ENCODE measurements around the gene CFAP58.

Gene CFAP58

DNA sequence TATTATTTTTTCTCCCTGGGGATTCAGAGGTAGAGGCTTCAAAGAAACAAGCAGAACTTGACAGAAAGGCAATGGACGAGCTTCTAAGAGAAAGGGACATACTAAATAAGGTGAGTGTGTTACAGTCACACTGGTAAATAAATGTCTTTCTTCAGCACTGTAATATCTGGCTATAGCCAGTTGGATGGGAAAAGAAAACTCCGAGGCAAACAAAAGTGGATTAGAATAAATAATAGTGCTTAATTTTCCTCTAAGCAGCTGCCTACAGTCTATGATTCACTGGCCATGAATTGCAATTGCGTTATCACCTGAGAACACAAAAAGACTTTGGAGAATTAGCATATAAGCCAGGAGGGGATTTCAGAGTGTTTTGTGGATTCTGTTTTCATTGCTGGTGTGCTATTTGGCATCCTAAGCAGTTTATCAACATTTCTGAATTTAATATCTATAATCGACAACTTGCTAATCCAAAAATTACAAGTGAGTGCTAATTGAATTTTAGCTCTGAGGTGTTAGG is 23.2 kb downstream of the CFAP58 start:
- DNase-seq, result no peak

DNA sequence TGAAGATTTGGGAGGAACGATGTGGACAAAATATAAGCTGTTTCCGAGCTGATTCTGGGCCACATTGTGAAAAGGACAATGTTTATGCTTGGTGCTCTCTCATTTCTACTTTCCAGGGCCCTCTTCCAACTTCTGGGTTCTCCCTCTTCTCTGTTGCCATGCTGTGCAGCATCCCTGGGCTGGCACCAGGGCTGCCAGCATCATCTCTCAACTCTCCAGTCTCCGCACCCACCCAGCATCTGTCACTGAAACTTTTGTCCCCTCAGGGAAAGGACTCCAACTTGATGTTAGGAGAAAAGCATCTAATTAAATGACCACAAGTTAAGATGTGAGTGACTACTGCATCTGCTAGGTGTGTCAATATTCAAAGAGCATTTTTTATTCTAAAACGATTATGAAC is 26.7 kb downstream of the CFAP58 start:
- DNase-seq, result no peak

DNA sequence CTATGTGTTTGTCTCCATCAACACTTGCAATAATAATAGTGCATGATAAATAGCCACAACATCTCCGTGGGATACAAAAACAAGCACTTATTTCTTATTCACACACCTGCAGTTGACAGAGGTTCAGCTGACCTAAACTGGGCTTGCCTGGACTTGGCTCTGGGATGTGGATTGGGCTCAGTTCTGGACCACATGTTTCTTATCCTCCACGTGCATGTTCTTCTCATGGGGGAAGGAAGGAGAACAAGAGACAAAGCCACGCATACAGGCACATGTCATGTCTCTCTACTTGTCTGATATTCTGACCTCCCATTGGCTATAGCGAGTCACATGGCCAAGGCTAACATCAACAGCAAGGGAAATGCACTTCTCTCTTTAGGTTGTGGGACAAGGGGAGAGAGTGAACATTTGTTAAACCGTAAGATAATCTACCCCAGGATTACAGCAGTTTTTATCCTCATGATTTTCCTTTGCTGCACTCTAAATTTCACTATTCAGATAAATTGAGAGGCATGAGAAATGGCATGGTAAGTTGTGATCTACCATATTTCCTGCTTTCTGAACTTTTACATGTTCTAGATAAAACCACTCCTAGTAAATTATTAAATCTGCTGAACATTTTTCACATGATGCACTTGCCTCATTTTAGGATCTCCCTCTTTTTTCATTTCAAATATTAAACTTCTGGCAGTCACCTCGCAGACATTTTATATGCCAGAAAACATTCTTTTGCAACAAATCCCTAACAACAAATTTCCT is 33.7 kb downstream of the CFAP58 start:
- DNase-seq, result no peak

DNA sequence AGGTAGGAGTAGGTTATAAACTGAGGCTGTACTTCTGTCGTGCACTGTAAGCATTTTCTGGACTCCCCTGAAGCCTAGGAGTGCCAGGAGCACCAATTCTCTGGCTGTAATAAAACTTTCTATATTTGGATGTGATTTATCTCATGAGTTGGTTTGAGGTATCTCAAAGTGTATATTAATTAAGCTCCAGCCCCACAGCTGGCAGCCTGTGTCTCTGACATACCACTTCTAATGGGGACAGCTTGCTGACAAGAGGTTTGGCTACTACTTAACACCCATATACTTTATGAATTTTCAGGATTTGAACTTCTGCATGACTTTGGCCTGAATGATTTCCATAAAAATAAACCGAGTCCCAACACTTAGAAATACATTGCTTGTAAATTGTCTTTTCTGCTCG is 35.2 kb downstream of the CFAP58 start:
- DNase-seq, result no peak

DNA sequence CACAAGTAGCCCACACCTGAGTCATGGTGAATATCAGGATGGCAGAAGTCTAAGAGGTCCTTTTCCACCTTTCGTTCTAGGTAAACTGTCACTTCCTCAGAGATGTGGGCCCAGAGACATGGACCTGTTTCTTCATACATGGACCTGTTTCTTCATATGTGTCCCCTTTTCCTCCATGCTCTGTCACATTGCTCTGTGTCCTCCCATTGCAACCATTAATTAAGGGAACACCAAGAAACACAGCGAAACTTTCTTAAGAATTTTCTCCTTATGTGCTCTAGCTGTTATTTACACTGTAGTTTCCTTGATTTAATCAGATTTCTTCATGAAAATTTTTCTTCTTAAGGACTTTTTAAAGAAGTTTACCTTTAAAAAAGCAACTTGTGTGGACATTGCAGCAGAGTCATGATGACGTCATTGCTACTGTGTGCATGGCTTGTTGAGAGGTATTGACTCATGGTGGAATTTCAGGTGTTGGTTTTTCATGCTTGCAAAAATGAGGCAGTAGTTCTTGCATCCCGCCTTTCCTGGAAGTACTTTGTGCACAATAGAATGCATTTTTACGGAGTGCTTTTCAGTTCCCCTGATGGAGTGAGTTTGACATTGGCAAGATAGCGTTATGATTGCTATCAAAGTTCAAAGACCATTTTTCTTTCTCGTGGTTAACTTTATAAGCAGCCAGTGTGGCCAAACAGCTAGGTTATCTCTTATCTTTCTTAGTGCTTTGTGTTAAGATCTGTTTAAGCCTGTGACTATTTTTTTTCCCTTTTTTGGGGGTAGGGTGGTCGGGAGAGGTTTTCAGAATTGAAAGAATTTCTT is 37.7 kb downstream of the CFAP58 start:
- DNase-seq, result no peak

DNA sequence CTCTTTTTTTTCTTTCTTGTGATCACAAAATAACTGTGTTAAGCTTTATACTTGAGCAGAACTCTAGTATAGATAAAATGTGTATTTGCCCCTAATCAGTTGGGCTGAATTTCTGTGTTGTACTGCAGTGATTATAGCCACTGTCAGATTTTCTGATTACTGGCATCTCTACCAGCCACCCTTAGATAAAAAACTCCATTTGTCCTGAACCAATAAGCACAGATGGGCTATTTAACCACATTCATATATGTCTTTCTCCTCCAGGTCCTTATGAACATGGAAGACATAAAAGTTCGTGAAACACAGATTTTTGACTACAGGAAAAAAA is 38.3 kb downstream of the CFAP58 start:
- no peak for DNase-seq

DNA sequence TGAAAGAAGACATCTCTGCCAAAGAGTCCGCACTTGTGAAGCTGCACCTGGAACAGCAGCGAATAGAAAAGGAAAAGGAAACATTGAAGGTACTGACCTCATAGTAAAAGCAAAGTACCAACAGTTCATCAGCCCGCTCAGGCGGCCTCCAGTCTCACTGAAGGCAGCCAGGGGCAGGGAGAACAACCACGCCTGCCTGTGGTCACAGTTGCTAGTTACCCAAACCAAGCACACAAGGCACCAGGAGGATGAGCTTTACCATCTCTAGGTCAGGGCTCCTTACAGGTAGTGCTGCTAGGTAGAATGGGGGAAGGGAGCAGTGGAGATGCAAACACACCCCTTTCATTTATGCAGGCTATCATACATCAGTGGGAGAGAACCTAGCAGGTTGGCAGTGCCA is 39.8 kb downstream of the CFAP58 start:
- DNase-seq, result no peak

DNA sequence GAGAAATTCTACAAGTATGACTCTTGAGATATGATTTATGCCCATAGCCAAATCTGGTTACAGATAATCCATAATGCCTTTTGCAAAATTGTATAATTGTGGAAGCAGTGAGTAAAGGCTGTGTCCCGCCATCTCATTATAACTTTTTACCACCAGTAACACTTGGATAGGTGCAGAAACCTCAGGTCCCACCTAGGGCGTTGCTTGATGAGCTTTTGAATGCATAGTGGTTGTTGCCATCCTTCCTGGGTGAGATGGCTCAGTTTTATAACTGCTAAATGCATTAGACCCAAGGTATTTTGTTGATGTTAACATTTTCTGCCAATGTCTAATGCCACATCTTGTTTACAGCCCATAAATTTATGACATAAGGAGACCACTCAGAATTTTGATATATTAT is 42.9 kb downstream of the CFAP58 start:
- no peak for DNase-seq

DNA sequence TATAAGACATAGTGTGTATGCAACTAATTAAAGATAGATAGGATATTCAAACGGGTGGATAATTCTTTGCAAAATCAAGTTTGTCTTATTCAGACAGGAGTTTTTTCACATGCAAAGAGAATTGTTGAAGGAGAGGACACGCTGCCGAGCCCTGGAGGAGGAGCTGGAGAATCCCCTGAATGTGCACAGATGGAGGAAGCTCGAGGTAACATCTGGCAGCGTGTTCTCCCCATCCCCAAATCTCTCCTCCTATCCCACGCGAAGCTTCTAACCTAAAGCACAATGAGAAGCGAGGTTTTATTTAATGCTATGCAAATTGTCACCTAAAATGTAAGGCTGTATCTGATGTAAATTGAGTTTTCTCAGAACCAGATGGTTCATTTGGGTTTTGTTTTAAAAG is 50.0 kb downstream of the CFAP58 start:
- DNase-seq, result no peak

DNA sequence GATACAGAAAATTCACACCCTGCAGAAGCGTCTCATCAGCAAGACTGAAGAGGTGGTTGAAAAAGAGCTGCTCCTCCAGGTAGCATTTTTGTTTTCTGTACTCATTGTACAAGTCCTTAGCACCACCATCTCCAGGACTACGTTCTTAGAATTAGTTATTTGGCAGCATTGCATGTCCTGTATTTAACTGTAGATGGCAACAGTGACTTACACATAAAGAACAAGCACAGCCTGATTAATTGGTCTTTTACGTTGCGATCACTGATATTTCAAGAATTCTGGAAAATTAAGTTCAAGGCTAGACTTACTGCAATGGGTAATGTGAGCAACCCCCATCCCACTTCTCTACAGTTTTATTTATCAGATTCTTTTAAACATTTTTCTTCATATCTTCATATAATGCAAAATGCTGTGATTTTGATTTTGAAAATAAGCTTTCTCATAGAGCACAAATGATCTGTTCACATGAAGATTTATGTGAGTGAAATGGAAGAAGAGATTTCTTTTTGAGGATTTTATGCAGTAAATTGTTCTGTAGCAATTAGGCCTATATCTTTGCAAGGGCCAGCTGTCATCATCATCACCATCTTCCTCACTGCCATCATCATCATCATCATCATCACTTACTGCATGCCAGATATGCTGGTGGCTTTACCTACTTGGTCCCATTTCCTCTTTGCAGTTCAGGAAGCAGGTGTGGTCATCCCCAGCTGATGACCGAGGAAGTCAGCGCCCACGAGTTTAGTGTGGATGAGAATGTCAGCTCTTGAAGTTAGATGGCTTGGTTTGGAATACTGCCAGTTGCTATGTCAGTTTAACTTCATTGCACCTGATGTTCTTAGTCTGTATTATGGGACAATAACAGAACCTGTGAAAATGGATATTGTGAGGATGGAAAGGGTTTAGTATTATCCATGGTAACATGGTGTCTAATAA is 53.4 kb downstream of the CFAP58 start:
- DNase-seq, result no peak

DNA sequence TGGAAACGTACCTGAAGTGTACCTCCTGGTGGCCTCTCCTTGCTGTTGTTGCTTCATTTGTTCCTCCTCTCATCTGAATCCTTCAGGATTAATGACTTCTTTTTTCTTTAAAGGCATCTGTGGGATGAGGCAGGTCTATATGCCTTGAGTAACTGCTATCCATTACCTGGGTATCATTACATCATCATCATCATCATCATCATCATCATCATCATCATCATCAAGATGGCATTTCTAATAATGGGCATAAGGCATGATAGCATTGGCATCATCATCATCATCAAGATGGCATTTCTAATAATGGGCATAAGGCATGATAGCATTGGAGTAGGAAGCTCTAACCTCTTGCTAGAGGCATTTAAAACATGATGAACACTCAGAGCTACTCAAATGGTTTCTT is 59.9 kb downstream of the CFAP58 start:
- DNase-seq, result no peak

DNA sequence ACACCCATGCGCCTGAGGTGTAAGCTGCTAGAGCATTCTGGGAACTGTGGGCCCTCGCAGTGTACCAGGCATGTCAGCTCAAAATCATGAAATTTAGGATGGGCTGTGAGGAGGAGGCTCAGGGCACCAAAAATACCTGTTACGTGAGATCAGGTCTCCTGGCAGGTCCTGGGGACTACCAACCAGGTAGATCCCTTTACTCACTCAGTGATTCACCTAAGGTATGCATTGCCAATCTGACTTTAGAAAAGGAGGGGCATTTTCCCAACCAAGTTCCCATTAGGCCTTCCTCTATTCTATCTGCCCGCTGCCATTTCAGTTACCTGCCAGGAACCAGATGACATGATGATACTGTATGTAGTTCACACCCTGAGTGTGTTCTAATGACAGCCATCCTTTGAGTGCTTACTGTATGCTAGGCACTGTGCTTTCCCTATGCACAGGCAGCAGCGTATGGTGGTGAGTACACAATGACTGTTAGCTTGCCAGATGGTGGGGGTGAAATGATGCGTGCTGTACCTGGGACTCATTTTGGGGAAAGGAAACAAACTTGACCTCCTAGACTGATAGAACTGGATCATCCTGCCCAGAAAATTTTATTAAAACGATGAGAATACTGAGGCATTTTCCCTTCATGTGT is 62.0 kb downstream of the CFAP58 start:
- no peak for DNase-seq

DNA sequence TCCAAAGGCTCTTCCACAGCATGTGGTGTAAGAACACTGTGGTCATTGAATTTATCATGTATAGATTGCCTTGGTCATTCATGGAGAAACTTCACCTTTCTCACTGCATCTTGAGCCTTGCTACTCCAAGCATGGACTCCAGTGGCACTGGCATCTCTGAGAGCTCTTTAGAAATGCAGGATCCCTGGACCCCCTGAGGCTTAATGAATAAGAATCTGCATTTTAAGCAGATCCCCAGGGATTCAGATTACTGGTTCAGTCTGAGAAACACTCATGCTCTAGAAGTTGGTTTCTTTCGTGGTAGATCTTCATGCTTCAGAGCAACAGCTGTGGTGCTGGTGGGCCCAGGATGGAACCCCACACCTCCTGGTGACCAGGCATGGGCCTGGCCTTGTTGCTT is 63.2 kb downstream of the CFAP58 start:
- DNase-seq, result no peak

DNA sequence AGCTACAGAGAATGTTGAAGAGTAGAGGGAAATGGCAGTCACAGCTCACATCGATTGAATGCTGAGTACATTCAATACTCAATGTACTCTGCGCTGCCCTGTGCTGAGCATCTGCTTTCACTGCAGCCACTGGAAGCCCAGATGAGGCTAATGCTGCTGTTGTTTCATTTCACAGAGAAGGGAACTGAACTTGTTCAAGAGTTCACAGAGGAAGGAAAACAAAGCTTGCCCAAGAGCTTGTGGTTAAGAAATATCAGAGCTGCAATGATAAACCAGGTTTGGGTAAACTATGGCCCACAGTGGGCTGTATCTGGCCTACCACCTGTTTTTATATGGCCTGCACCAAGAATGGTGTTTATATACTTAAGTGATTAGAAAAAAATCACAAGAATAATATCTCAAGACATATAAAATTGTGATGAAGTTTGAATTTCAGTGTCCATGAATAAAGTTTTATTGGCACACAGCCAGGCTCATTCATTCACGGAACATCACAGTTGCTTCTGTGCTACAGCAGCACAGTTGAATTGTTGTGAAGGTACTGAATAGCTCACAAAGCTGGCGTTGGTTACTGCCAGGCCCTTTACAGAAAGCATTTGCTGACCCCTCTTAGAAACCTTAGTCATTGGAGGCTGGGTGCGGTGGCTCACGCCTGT is 64.1 kb downstream of the CFAP58 start:
- DNase-seq, result no peak

DNA sequence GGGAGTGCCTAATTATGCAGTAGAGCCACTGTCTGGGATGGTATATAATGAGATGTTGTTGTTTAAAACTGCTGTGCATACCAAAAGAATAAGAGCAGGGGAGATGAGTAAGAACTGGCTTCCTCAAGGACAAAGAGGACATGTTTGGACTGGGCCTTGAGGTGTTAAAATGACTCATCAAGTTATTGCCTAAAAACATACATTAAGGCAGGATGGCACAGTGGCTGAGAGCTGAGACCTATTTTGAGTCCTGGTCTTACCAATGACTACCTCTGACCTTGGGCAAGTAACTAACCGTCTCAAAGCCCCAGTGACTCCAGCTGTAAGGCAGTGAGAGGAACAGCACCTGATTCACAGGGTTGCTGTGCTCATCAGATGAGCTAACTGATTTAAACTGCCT is 71.1 kb downstream of the CFAP58 start:
- DNase-seq, result no peak

DNA sequence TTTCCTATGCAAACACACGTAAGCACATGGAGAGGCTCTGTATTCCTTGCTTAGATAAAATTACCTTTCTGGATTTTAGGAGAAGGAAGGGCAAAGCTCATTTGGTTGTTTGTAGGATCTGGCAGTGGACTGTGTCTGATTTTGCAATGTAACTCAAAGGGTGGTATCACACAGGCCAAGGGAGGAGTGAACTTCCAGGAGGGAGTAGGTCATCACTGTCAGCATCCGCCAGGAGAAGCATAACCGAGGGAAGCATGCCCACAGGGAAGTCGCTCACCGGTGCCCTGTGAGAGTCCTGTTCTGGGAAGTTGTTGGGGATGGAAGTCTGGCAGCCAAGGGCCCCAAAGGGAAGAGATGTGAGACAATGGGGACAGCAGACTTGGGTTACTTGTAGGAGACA is 74.4 kb downstream of the CFAP58 start:
- no peak for DNase-seq

DNA sequence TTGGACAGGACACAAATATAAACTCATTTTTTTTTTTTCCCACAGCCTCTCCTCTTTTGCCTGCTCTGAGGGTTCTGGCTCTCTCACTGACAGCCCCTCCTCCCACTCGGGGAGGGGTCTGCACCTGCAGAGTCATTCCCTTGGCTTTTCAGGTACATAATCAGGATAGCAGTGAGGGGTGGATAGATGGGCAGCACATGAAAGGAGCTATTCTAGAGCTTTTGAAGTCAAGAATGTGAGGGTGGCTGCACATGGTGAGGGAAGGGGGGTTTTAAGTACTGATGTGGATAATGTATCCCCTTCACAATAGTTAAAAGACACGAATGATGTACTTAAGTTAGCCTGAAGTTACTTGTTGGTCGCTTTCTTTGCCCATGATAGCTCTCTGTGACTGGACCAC is 76.2 kb downstream of the CFAP58 start:
- DNase-seq, result no peak

DNA sequence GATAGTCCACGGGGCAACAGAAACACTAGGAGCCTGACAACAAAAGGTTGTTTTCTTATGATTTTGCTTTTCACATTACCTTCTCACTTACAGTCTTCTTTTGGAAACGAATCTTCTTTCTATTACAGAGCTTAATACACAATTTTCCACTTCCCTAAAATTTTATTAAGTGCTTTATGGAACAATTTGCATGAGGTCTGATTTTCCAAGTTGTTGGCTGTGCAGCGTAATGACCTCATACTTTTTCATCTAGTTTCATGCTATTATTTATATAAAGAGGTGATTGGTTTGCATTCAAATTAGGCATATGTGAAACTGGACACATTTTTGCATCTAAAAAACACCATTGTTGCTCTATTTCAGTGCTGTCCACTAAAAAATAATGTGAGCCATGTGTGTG is 76.7 kb downstream of the CFAP58 start:
- DNase-seq, result no peak

DNA sequence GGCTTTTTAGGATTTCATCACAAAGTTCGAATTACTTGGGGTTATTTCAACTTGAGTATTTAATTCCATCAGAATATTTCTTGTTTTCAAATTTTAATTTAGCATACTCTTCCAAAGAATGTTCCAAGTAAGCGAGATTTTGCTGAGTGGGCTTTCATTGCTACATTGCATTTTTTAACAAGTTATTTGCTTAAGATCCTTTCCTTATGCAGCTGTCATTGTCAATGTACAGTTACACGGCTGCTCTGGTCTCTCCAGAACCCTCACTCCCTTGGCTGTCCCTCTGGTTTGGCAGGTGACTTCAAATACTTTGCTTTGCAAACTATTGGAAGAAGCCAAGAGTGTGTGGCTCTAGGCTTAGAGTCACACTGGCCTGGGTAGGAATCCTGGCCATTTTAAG is 80.0 kb downstream of the CFAP58 start:
- DNase-seq, result no peak

DNA sequence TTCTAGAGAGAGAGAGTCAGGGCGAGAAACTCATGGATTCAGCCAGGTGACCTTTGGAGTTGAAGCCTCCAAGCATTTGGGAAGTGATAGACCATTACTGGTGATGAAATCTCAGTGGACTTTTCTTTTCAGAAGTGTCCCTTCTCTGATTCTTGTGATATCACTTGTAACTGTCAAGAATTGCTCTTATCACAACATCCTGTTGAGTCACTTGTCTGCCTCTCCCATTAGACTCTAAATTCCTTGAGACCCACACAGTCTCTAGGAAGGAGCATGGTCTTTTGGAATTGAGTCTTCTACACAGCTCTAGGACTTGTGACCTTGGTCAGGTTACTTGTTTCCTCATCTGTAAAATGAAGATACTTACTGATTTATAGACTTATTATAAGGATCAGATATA is 81.0 kb downstream of the CFAP58 start:
- DNase-seq, result no peak

DNA sequence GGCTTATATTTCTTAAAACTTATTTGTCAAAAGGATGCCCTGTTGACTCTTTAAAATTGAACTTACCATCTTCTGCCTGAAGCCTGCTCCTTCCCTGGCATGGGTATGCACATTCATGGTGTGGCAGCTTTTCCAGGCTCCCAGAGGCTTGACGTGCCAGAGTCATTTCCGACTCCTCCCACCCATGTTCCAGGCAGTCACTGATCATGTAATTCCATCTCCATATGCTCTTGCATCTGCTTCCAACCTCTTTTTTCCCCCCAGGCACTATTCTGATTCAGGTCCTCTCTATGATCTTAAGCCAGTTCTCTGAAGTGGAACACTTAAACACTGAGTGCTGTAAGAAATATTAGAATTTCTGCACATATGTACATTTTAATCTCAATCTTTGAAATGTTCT is 82.2 kb downstream of the CFAP58 start:
- no peak for DNase-seq

DNA sequence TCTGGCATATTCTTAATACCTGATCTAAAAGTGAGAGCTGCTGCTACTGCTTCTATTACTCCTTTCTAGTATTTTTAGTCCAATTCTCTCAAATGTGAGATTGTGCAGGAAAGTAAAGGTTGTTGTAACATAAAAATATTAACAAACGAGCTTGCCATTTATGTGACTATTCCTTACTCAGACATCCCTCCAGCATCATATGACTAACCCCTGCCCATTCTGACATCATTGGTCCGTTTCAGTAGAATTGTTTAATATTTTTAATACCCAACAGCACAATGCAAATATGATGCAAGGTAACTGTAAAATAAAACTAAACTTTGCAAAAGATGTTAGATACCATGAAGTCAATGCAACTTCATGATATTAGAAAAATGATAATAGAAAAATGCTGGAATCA is 83.6 kb downstream of the CFAP58 start:
- no peak for DNase-seq
